Measurements from ENCODE around the gene TBPL2.
"Not testable (repeated sequence)": the region's sequence is repeated elsewhere in the genome, so short reads cannot be mapped to it uniquely, and the experiment has no call there.

Gene TBPL2

DNA sequence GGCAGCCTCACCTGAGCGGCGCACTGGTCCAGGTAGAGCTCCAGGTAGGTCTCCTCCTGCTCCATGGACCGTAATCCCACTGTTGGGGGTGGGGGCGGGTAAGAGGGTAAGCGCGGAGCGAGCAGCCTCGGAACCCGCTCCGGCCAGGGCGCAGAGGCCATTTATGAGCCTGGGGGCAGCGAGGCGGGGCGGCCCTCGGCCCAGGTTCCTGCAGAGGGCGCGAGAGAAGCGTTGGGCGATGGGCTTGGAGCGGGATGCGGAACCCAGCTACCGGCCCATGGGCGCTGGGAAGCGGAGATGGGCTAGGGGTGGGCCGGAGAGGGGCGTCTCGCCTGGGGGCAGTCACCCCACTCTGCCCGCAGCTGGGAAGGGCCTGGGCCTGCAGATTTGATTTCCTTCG lies at the start of gene TBPL2:
Gene TBPL2, minus strand, starts transcription at position 232 of the 400 bp plus-strand sequence. Its CDS starts 167 bp downstream, at position 65.
- no peak for DNase-seq

DNA sequence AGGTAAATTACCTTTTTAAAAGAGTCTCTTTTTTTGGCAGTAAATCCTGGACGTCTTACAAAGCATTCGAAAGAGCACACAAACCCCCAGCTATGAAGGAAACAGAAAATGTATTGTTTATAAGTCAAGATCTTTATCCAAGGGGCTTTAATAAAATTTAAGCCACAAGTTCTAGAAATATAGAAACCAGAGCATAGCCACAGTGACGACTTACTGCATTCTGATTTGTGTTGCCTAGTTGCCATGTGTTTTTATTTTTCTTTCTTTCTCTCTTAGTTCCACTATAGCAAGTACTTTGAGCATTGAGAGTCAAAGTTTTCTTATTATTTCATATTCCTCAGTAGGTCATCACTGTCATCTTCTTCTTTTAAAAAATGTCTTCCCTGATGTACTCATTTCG lies 47.8 kb upstream of the TBPL2 start:
- no peak for DNase-seq

DNA sequence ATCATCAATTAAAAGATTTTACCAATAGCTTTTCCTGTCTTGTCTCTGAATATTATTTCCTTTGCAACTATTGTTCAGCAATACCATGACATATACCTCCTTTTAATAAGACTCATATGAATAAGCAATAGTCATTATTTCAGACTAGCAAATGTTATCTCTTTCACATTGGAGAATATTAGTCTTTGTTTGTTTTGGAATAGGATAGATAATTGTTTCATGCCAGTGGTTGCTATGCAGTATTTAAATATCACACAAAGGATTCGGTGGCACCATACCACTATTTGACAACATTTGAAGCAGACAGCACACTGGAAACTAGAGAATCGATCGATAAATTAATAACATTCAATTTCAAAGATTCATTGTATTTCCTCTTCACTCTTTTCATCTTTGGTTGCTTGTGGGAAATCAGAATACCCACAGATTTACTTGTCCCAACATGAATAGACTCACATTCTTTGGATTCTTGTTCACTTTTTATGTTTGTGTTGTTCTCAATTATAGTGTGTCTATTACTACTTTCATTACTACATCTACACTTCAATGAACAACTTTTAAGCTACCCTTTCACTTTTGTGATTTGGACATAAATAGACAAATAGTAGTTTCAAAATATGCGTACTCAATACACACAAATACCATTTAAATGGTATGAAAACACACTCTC lies 42.7 kb upstream of the TBPL2 start:
- no peak for DNase-seq

DNA sequence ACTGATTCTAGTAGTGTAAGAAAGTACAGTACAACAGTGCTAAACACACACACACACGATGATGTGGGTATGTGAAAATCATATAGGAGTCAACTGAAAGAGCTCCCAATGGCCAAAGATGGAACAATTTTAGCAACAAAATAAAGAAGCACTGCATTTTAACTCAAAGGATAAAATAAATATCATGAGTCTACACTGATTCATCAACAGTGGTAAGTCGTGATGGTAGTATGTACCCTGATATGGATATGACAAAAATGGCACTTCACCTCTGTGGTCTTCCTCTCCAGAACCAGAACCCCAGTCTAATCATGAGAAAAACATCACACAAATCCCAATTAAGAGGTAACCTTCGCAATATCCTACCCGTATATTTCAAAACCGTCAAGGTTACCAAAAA lies 41.4 kb upstream of the TBPL2 start:
- no peak for DNase-seq

DNA sequence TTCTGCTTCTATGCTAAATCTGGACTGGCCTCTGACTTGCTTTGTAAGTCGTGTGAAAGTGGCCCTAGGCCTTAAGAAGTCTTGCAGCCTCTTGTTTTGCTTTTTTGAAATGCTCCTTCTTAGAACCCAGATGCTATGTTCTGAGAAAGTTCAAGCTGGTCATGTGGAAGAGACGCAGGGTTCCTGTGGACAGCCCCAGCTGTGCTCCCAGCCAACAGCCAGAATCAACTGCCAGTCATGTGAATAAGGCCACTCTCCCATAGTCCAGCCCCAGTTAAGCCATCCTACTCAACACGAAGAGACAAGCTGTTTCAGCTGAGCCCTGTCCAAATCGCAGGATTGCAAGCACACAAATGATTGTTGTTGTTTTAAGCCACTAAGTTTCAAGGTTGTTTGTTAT lies 37.3 kb upstream of the TBPL2 start:
- no peak for DNase-seq

DNA sequence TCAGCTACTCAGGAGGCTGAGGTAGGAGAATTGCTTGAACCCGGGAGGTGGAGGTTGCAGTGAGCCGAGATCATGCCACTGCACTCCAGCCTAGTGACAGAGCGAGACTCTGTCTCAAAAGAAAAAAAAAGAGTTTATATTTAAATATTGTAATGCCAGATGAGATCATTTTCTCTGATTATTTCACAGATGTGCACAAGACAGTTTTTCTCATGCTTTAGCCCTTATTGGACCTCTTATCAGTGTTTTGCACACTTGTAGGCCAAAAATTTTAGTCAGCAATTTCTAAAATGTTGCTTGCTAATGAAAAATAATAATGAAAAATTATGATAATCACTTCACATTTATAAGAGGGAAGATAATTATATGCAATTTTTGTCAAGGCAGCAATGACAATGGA lies 36.0 kb upstream of the TBPL2 start:
- DNase-seq, result not testable (repeated sequence)

DNA sequence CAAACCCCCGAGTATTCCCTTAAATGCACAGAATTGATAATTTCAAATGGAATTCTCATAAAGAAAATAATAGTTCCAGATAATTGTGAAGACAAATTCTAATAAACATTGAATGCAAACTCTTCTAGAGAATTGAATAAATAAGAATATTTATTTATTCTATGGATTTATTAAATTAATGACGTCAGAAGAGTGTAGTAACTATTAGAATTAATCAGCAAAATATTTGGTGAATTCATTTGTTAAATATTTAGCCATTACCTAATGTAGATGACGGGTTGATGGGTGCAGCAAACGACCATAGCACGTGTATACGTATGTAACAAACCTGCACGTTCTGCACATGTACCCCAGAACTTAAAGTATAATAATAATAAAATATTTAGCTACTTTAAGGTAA lies 33.4 kb upstream of the TBPL2 start:
- no peak for DNase-seq

DNA sequence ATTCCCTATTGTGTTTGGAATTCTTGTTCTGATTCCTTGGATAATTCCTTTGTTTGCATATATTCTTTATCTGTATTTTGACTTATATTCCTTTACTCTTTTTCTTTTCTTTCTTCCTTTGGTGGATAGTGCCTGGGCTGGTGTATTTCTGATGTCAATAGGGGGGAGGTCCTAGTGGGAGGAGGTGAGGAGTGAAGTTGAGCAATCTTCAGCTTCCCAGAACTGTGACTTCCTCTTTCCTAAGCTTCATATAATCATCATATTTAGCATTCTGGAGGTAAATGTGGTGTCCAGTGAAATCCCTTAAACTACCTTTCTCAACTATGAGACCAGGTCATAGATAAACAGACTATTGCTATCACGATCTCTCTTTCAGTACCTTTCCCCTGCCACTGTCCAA lies 29.6 kb upstream of the TBPL2 start:
- DNase-seq, result no peak

DNA sequence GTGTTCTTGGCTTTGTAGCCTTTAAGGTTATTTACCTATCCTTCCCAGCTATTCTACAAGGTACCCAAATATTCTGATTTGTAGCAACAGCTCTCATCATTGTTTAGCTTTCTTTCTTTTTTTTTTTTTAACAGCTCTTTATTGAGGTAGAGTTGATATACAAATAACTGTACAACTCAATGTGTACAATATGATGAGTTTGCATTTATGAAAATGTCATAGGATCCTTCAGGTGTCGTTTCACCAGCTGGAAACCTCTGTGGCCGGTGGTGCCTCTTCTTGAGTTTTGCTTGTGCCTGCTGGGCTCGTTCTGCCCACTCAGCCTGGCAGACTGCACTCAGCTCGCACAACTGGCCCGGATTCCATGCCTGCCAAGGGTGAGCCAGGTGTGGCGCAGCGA lies 26.9 kb upstream of the TBPL2 start:
- DNase-seq, result no peak

DNA sequence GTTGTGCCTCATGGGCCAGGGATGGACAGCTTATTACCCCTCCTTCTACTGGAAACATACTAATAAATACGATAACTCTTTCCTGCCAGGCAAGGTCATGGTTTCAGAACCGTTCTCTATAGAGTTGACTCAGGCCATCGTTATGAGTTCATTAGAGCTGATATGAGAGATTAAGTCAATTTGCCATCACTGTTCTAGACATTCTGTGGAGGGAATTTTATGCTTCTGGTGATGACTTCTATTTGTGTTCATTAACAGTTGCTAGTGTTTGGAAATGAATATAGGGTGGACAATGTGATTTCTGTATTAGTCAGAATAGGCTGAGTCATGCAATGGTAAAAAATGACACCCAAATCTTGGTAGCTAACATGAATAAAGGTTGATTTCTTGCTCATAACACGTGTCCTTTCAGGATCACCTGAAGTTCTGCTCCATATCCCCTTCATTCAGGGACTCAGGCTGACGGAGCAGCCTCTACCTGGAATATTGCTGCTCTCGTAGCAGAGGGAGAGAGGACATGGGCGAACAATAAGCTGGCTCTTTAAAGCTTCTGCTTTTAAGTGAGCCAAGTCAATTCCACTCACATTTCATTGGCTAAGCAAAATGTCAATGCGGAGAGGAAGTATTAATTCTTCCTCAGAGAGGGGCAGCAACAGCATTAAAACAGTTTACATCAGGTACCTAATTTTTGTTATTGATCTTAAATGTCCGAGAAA lies 18.5 kb upstream of the TBPL2 start:
- no peak for DNase-seq

DNA sequence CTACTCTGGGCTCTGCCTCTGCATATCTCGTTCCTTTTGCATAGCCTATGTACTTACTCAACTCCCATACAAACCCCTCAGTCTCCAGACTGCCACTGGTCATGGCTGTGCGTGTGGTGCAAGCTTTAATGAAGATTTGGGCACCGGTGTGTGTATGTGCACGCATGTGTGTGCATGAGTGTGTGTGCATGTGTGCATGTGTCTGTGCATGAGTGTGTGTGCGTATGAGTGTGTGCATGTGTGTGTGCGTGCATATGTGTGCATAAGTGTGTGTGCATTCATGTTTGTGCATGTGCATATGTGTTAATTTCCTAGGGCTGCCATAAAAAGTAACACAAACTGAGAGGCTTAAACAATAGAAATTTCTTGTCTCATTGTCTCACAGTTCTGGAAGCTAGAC lies 17.1 kb upstream of the TBPL2 start:
- DNase-seq, result no peak

DNA sequence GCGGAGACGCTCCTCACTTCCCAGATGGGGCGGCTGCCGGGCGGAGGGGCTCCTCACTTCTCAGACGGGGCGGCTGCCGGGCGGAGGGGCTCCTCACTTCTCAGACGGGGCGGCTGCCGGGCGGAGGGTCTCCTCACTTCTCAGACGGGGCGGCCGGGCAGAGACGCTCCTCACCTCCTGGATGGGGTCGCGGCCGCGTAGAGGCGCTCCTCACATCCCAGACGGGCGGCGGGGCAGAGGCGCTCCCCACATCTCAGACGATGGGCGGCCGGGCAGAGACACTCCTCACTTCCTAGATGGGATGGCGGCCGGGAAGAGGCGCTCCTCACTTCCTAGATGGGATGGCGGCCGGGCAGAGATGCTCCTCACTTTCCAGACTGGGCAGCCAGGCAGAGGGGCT lies 16.0 kb upstream of the TBPL2 start:
- DNase-seq, result not testable (repeated sequence)

DNA sequence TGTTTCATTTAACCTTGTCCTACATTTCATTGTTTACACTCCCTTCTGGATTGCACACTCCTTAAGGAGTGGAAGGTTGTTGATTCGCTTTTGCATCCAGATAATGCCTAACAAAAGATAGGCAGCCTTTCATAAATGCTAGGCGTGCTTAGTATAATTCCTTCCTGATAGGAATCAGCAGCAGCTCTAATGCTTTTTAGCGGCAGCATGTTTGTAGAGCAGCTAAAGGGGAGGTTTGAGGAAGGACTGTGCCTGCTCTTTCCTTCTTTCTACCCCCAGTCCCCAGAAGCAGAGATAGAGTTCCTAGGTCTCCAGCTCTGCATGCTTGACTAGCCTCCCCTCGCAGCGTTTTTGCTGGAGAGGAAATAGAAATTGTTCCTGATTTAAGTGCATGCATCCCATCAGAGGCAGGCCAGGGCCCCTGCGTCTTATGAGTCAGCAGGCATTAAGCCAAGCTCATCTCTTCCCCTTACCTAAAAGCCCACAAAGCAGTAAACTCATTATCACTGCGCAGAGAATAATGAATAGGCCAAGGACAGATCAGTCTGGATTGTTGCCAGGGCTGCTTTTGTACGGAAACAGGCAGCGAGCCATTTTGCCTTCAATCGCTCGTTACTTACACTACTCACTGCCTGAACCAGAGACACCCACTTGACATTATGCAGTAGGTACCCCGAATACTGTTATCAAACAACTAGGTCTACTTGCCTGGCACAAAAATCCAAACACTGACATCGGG lies 14.0 kb upstream of the TBPL2 start:
- peak; percentile 90 for DNase-seq

DNA sequence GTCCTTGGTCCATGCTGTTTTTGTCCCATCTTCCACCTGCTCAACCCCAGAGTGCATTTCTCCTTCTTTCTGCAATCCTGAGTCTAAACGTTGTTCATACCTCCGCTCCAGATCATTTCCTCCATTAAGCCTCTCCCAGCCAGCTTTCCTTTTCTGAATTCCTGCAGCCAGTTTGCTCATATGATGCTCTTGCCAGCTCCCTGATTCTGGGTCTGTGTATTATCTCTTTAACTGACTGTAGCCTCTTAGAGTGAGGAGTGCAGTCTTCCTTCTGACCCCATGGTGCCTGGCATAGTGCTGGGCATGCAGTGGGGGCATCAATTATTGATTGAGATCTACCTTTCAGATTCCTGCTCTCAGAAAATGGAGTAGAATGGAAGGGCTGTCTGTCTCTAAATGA lies 11.5 kb upstream of the TBPL2 start:
- DNase-seq, result no peak

DNA sequence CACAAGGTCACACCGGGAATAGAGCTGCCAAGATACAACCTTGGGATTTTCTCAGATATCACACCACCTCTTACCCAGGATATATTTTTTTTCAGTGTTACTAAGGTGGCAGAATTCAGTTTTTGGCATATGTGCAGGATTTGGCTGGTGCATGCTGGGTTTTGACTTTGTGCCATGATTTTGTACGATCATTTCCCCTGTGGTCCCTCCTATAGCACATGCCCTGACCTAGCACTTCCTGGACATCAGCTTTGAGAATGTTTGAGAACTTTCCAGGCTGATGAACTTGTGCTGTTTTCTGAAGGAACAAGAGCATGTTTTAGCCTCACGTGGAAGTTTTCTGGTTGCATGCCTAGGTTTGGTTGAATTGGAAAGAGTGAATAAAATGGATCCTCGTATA lies 11.0 kb upstream of the TBPL2 start:
- DNase-seq, result no peak

DNA sequence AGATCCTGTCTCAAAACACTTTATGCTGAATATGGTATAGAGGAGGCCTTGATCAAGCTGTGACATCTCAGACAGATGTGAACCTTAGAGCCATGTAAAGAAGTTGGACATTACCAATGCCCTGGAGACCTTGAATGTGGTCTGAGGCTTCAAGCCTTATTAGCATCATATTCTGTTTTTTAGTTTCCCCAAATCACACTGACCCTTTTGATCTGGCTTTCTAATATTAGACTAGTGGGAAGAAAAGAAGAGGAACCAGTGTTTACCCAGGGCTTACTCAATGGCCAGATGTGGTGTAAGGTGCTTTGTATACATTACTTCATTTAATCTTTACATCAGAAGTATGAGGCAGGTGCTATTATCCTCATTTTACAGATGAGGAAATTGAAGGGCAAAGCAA lies 10.6 kb upstream of the TBPL2 start:
- DNase-seq, result no peak

DNA sequence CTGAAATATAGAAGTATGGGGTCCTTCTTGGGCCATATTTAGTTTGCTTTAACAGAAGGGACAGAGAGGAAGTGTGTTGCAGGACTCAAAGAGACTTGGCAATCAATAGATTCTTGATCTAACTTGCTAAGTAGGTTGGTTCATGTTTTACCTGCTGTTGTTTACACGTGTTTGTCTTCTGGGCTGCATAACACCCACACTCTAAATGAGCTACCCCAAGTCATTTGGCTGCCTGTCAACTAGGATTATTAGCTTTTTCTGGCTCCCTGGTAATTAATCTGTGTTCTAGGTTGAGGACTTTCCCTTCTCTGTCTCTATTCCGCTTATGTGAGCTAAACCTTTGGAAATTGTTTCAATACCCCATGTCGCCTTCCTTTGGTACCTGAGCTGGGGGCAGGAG lies 10.1 kb upstream of the TBPL2 start:
- no peak for DNase-seq

DNA sequence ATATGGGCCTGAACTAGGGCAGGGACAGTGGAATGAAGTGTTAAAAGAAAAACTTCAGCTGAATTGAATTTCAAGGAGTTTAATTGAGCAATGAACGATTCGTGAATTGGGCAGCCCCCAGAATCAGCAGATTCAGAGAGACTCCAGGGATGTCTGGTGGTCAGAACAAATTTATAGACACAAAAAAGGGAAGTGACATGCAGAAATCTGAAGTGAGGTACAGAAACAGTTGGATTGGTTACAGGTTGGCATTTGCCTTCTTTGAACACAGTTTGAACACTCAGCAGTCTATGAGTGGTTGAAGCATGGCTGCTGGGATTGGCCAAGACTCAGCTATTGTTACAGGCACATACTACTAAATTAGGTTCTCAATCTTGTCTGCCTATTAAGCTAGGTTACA lies 9.7 kb upstream of the TBPL2 start:
- no peak for DNase-seq

DNA sequence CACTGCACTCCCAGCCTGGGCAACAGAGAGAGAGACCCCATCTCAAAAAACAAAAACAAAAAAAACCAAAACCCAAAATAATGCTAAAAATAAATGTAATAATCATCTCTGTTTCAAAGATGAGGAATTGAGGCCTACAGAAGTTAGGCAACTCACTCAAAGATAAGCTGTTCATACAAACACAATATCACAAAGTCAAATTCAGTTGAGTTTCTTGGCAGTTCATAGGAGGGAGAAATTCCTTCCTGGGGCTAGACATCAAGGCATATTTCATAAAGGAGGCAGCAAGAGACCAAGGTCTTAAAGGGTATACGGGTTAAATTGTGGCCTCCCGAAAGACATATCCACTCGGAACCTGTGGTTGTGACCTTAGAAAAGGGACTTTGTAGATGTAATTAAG lies 8.7 kb upstream of the TBPL2 start:
- DNase-seq, result no peak

DNA sequence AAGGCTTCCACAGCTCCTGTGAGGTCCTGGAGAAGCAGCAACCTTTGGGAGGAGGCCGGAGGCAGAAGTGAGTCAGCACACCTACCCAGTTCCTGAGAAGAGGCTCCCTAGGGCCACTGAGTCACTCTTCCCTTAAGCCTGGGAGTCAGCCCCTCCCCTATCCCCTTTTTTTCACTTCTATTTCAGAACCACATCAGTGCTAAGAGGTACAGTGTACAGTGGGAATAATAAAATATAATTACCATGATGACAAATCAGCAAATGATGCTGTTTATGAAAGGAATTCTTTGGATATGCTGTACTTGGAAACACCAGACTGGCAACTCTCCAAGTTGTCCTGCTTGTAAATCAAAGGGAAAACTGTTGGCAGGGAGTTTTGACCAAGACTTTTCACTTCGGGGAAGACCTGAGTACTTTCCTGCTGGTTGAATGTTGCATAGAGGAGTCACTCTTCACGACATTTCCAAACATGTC lies 7.8 kb upstream of the TBPL2 start:
- no peak for DNase-seq

DNA sequence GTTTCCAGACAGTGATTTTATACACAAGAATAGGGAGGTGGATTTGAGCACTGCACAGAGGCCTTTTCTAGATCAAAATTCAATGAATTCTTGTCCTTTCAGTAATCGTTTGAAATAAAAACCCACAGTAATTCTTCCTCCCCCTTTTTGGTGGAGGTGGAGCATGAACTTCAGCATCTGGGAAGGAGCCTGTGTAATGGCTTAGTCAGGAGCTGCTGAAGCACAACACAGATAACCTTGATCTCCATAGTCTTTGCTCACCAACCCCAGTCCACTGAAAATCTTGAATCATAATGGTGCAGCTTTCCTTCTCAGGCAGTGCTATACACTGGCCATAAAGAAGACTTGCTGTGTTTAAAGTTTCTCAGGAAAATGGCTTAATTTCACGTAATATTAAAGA lies 6.4 kb upstream of the TBPL2 start:
- DNase-seq, result no peak

DNA sequence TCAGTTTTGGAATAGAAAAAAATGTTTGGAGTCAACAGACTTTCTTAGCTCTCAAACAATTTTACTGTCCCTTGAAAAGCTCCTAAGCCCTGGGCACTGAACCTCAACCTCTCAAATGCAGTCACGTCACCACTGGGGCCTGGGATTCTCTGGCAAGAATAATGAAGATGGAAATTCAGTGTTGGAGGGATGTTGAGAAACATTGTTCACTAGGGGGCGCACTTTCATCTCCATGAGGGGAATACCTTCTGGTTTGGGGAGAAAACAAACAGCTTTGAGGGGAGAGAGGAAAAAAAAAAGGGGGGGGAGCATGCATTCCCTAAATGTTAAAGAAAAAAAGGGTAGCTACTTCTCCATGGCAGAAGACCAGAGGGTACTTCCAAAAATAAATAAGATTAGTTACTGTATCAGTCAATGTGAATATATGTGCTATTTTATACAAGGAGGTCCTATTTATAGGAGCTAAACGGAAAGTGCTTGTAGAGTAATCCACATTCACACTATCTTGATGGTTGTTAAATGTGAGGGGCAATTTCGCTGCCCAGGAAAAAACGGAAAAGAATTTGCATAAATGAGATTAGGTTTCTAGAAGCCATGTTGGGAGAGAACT lies 5.8 kb upstream of the TBPL2 start:
- DNase-seq, result peak; percentile 69

DNA sequence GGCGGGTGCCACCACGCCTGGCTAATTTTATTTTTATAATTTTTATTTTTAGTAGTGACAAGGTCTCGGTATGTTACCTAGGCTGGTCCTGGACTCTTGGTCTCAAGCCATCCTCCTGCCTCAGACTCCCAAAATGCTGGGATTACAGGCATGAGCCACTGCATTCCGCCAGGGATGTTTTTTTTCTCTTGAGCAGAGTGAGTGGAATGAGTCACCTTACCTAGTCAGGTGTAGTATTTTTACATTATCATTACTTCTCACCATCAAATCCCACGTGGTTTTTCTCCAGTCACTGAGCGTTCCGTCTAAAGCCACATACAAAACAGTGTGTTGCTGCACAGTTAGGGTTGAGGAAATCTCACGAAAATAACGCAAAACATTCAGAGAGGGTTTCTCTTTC lies 870 bp upstream of the TBPL2 start:
- DNase-seq, result no peak
